Neural cell (in vitro differentiated cells): ENCODE results near the gene DAPP1. TPM values are rescaled to one million over a fixed set of nuclear protein-coding genes. Genes with fewer than 3 reads are reported as not detected.

ENCODE experiments used
- H2AFZ ChIP-seq: fragments of 200-600, 300-800 bp; sonication (generic), shearing (Covaris generic); 2 replicates; pipeline ENCODE4 v1.6.0; 2014; ENCODE audit warnings: low read depth, mild to moderate bottlenecking, antibody characterized with exemption, low read length, moderate library complexity
- H3F3A ChIP-seq: fragments of 200-600 bp; shearing (Covaris generic); 2 replicates; pipeline ENCODE4 v1.6.1; 2016; ENCODE audit warnings: mild to moderate bottlenecking, moderate library complexity, mixed read lengths, antibody characterized with exemption, low read length; ENCODE audit not compliant: insufficient read depth, poor library complexity, severe bottlenecking
- H3K27ac ChIP-seq: fragments of 200-600, 300-800 bp; sonication (generic), shearing (Covaris generic); 2 replicates; pipeline ENCODE4 v1.5.1; 2014; ENCODE audit warnings: mild to moderate bottlenecking, low read length, moderate library complexity
- H3K27me3 ChIP-seq: fragments of 300-800, 200-600 bp; sonication (generic), shearing (Covaris generic); 2 replicates; pipeline ENCODE4 v1.6.0; 2014; ENCODE audit warnings: mild to moderate bottlenecking, low read depth, low read length, moderate library complexity; ENCODE audit not compliant: insufficient read depth
- H3K36me3 ChIP-seq: fragments of 300-800, 200-600 bp; sonication (generic), shearing (Covaris generic); 2 replicates; pipeline ENCODE4 v1.5.1; 2014; ENCODE audit warnings: mild to moderate bottlenecking, antibody characterized with exemption, low read length, moderate library complexity; ENCODE audit not compliant: insufficient read depth
- H3K4me2 ChIP-seq: fragments of 300-800, 200-600 bp; sonication (generic), shearing (Covaris generic); 2 replicates; pipeline ENCODE4 v1.6.0; 2014; ENCODE audit warnings: mild to moderate bottlenecking, low read length
- H3K4me3 ChIP-seq: fragments of 300-800, 200-600 bp; sonication (generic), shearing (Covaris generic); 2 replicates; pipeline ENCODE4 v1.5.1; 2014; ENCODE audit warnings: mild to moderate bottlenecking, low read length, moderate library complexity
- H3K79me2 ChIP-seq: fragments of 200-600 bp; shearing (Covaris generic); replicated peaks from 2 replicates; pipeline ENCODE4 v1.6.0; 2014; ENCODE audit warnings: mild to moderate bottlenecking, low read length, moderate library complexity; ENCODE audit not compliant: insufficient read depth
- H3K9ac ChIP-seq: fragments of 300-800, 200-600 bp; sonication (generic), shearing (Covaris generic); 2 replicates; pipeline ENCODE4 v1.6.1; 2016; ENCODE audit warnings: mild to moderate bottlenecking, low read length, mixed read lengths
- H3K9me2 ChIP-seq: fragments of 200-600 bp; shearing (Covaris generic); 2 replicates; pipeline ENCODE4 v1.6.1; 2016; ENCODE audit warnings: mild to moderate bottlenecking, low read length, mixed read lengths; ENCODE audit not compliant: insufficient read depth
- H3K9me3 ChIP-seq: fragments of 200-600, 300-800 bp; sonication (generic), shearing (Covaris generic); 2 replicates; pipeline ENCODE4 v1.6.1; 2016; ENCODE audit warnings: mild to moderate bottlenecking, mixed run types, low read length, moderate library complexity, mixed read lengths
- H4K20me1 ChIP-seq: fragments of 200-600 bp; shearing (Covaris generic); 2 replicates; pipeline ENCODE4 v1.6.1; 2016; ENCODE audit warnings: mild to moderate bottlenecking, mixed run types; ENCODE audit not compliant: insufficient read depth
- CTCF ChIP-seq: fragments of 450-650 bp; IDR thresholded peaks from 2 replicates; pipeline ENCODE4 v1.5.1; 2014; ENCODE audit warnings: antibody characterized with exemption, mild to moderate bottlenecking, moderate library complexity; ENCODE audit not compliant: poor library complexity, severe bottlenecking
- EP300 ChIP-seq: fragments of 450-650 bp; conservative IDR thresholded peaks from 2 replicates; pipeline ENCODE4 v1.6.1; 2014; ENCODE audit warnings: antibody characterized with exemption, mild to moderate bottlenecking, moderate library complexity; ENCODE audit not compliant: poor library complexity, severe bottlenecking
- EZH2 ChIP-seq: fragments of 200-600, 300-800 bp; shearing (Covaris generic), sonication (generic); IDR thresholded peaks from 2 replicates; pipeline ENCODE4 v1.6.1; 2014; ENCODE audit warnings: antibody characterized with exemption, low read length, borderline replicate concordance, mild to moderate bottlenecking; ENCODE audit not compliant: insufficient read depth, poor library complexity, severe bottlenecking
- MXI1 ChIP-seq: fragments of 450-650 bp; conservative IDR thresholded peaks from 2 replicates; pipeline ENCODE4 v1.6.1; 2014; ENCODE audit warnings: antibody characterized with exemption, mild to moderate bottlenecking; ENCODE audit not compliant: poor library complexity, severe bottlenecking
- POLR2AphosphoS5 ChIP-seq: IDR thresholded peaks from 2 replicates; pipeline ENCODE4 v1.6.1; 2012
- RAD21 ChIP-seq: fragments of 450-650 bp; conservative IDR thresholded peaks from 2 replicates; pipeline ENCODE4 v1.6.1; 2014; ENCODE audit warnings: antibody characterized with exemption, mild to moderate bottlenecking, moderate library complexity
- REST ChIP-seq: IDR thresholded peaks from 2 replicates; pipeline ENCODE4 v1.6.1; 2012; ENCODE audit warnings: borderline replicate concordance
- SMC3 ChIP-seq: fragments of 450-650 bp; conservative IDR thresholded peaks from 2 replicates; pipeline ENCODE4 v1.6.1; 2014; ENCODE audit warnings: antibody characterized with exemption, mild to moderate bottlenecking, moderate library complexity; ENCODE audit not compliant: poor library complexity
- TAF1 ChIP-seq: IDR thresholded peaks from 2 replicates; pipeline ENCODE4 v1.6.1; 2012; ENCODE audit warnings: low read depth
- polyA plus RNA-seq: library from polyadenylated mRNA; depleted of rRNA; stranded (reverse); fragments of >200 nt; gene quantifications from 2 replicates; pipeline ENCODE4 v1.2.3, GENCODE V29; 2014

The DAPP1 gene
- polyA plus RNA-seq, 1 donor from 2014 or later: not detected

GRCh38 chr4:99887837-99888236 is 71.2 kb downstream of the DAPP1 start:
- Histone ChIP-seq H3K4me2 (no peak overlapping the region), H3K9me2 (no peaks in the 10 kb centered on the region), H2AFZ (no peak overlapping the region), H3K9ac (no peak overlapping the region), H3K79me2 (peaks cover 35% of the 10 kb centered on the region), H3K9me3 (no peaks in the 10 kb centered on the region), H3K27ac (no peak overlapping the region), H3K4me3 (no peak overlapping the region), H3K36me3 (peaks cover 2% of the 10 kb centered on the region), H3F3A (no peaks in the 10 kb centered on the region), H3K27me3 (no peaks in the 10 kb centered on the region), H4K20me1 (no peaks in the 10 kb centered on the region)
- TF ChIP-seq TAF1 (no peak), POLR2AphosphoS5 (no peak), RAD21 (no peak), MXI1 (no peak), EZH2 (no peak), CTCF (no peak), REST (no peak), EP300 (no peak)

- Histone ChIP-seq H3K9me2 (no peaks in the 10 kb centered on the region), H3K27ac (no peak overlapping the region), H3K9me3 (no peaks in the 10 kb centered on the region), H3K79me2 (peaks cover 48% of the 10 kb centered on the region), H3F3A (no peaks in the 10 kb centered on the region), H2AFZ (no peak overlapping the region), H3K4me3 (peak overlapping the region; percentile 6), H3K27me3 (no peaks in the 10 kb centered on the region), H3K36me3 (no peaks in the 10 kb centered on the region), H3K4me2 (no peak overlapping the region), H3K9ac (no peak overlapping the region), H4K20me1 (no peaks in the 10 kb centered on the region)
- TF ChIP-seq POLR2AphosphoS5 (no peak), MXI1 (no peak), CTCF (no peak), EP300 (no peak), SMC3 (no peak), TAF1 (no peak), REST (no peak), RAD21 (no peak)
Observed at GRCh38 chr4:99891351-99891750, 74.7 kb downstream of the DAPP1 start.
